Osteocyte (in vitro differentiated cells): Measurements from ENCODE around the gene EFR3B. TPM values are rescaled to one million over a fixed set of nuclear protein-coding genes. Genes with fewer than 3 reads are reported as not detected.

Source experiments
- DNase-seq: peaks from one replicate; pipeline ENCODE4 v3.0.0; 2021; ENCODE audit warnings: mixed read lengths; ENCODE audit not compliant: unreplicated experiment; ENCODE audit errors: extremely low spot score
- H3K27ac Mint-ChIP-seq: one replicate; pipeline ENCODE4 v1.8.0; 2021; ENCODE audit warnings: mild to moderate bottlenecking, mixed read lengths; ENCODE audit not compliant: unreplicated experiment
- H3K27me3 Mint-ChIP-seq: one replicate; pipeline ENCODE4 v1.8.0; 2021; ENCODE audit warnings: mixed read lengths; ENCODE audit not compliant: unreplicated experiment
- H3K36me3 Mint-ChIP-seq: one replicate; pipeline ENCODE4 v1.8.0; 2021; ENCODE audit warnings: mixed read lengths; ENCODE audit not compliant: unreplicated experiment
- H3K4me1 Mint-ChIP-seq: one replicate; pipeline ENCODE4 v1.8.0; 2021; ENCODE audit warnings: mixed read lengths; ENCODE audit not compliant: unreplicated experiment
- H3K4me3 Mint-ChIP-seq: one replicate; pipeline ENCODE4 v1.8.0; 2021; ENCODE audit warnings: mild to moderate bottlenecking, moderate library complexity, mixed read lengths; ENCODE audit not compliant: unreplicated experiment
- H3K9me3 Mint-ChIP-seq: one replicate; pipeline ENCODE4 v1.8.0; 2021; ENCODE audit warnings: mixed read lengths; ENCODE audit not compliant: unreplicated experiment
- CTCF ChIP-seq: fragments of 200-600 bp; sonication (generic); IDR thresholded peaks from 2 replicates; pipeline ENCODE4 v1.5.0; 2021; ENCODE audit warnings: antibody characterized with exemption, mild to moderate bottlenecking, moderate library complexity
- total RNA-seq: library from RNA; stranded (reverse); gene quantifications from 2 replicates; pipeline ENCODE4 v1.2.1, GENCODE V29; 2021

The EFR3B gene
- total RNA-seq, 1 donor from 2014 or later = 1.3 TPM

GRCh38 chr2:25082002-25082622 is 40.2 kb downstream of the EFR3B start:
- no peak for DNase-seq
- no peaks in the 10 kb centered on the region for H3K9me3 Mint-ChIP-seq
- H3K27me3 Mint-ChIP-seq = peaks cover 2% of the 10 kb centered on the region
- H3K4me3 Mint-ChIP-seq = no peak overlapping the region
- peaks cover 15% of the 10 kb centered on the region for H3K4me1 Mint-ChIP-seq
- TF ChIP-seq CTCF = no peak
- H3K27ac Mint-ChIP-seq = no peak overlapping the region
- no peaks in the 10 kb centered on the region for H3K36me3 Mint-ChIP-seq

GRCh38 chr2:25085761-25086560 is 44.1 kb downstream of the EFR3B start:
- no peak for TF ChIP-seq CTCF
- no peak for DNase-seq
- H3K4me1 Mint-ChIP-seq = peaks cover 3% of the 10 kb centered on the region
- H3K4me3 Mint-ChIP-seq = no peak overlapping the region
- no peak overlapping the region for H3K27ac Mint-ChIP-seq
- no peaks in the 10 kb centered on the region for H3K9me3 Mint-ChIP-seq
- H3K36me3 Mint-ChIP-seq = no peaks in the 10 kb centered on the region
- H3K27me3 Mint-ChIP-seq = no peaks in the 10 kb centered on the region

GRCh38 chr2:25088817-25089516 is 47.1 kb downstream of the EFR3B start:
- no peak for TF ChIP-seq CTCF
- H3K4me1 Mint-ChIP-seq = peaks cover 3% of the 10 kb centered on the region
- H3K27me3 Mint-ChIP-seq = no peaks in the 10 kb centered on the region
- no peaks in the 10 kb centered on the region for H3K9me3 Mint-ChIP-seq
- no peak overlapping the region for H3K4me3 Mint-ChIP-seq
- DNase-seq = no peak
- no peak overlapping the region for H3K27ac Mint-ChIP-seq
- no peaks in the 10 kb centered on the region for H3K36me3 Mint-ChIP-seq

- no peak overlapping the region for H3K4me3 Mint-ChIP-seq
- TF ChIP-seq CTCF = no peak
- H3K27ac Mint-ChIP-seq = no peak overlapping the region
- H3K9me3 Mint-ChIP-seq = no peaks in the 10 kb centered on the region
- no peak for DNase-seq
- peaks cover 3% of the 10 kb centered on the region for H3K4me1 Mint-ChIP-seq
- H3K27me3 Mint-ChIP-seq = no peaks in the 10 kb centered on the region
- no peaks in the 10 kb centered on the region for H3K36me3 Mint-ChIP-seq
Observed at GRCh38 chr2:25089605-25090315, 47.9 kb downstream of the EFR3B start.
